ENCODE data around the gene THSD8.

The THSD8 gene

GRCh38 chr19:12801466-12802266, at the start of gene THSD8, which contains the start of gene PRDX2:
Gene THSD8 (plus strand): TSS chr19:12802069. CDS start chr19:12802072, 3 bp downstream.
Gene PRDX2 (minus strand): TSS chr19:12801800. CDS start chr19:12801261, 539 bp downstream.
- DNase-seq = peak in 44 of 51 donors; percentile 23 to 85 (median 70)

- no peak for DNase-seq
These were observed 47.2 kb upstream of the THSD8 start for GRCh38 chr19:12754465-12755196.

- DNase-seq = no peak
These were observed 45.6 kb upstream of the THSD8 start for GRCh38 chr19:12756150-12756883.

- peak in 42 of 51 donors; percentile 4 to 75 (median 38) for DNase-seq
These were observed 44.2 kb upstream of the THSD8 start for GRCh38 chr19:12757544-12758274.

- DNase-seq = no peak
These were observed 42.2 kb upstream of the THSD8 start for GRCh38 chr19:12759686-12760085.

- no peak for DNase-seq
These were observed 38.8 kb upstream of the THSD8 start for GRCh38 chr19:12763100-12763499.

- no peak for DNase-seq
These were observed 37.2 kb upstream of the THSD8 start for GRCh38 chr19:12764698-12765097.

GRCh38 chr19:12766051-12766521, 35.8 kb upstream of the THSD8 start:
- DNase-seq = peak in 37 of 51 donors; percentile 14 to 82 (median 50)

- DNase-seq = no peak
These were observed 34.7 kb upstream of the THSD8 start for GRCh38 chr19:12767150-12767549.

GRCh38 chr19:12767666-12768065, 34.2 kb upstream of the THSD8 start:
- no peak for DNase-seq

- no peak for DNase-seq
These were observed 32.2 kb upstream of the THSD8 start for GRCh38 chr19:12769689-12770088.

GRCh38 chr19:12770922-12771321, 30.9 kb upstream of the THSD8 start:
- no peak for DNase-seq

- DNase-seq = no peak
These were observed 29.5 kb upstream of the THSD8 start for GRCh38 chr19:12772323-12772722.

- DNase-seq = no peak
These were observed 28.3 kb upstream of the THSD8 start for GRCh38 chr19:12773571-12773970.

- peak in 15 of 51 donors; percentile 17 to 63 (median 52) for DNase-seq
These were observed 27.0 kb upstream of the THSD8 start, which contains the start of gene HOOK2 for GRCh38 chr19:12774588-12775555. Gene HOOK2 (minus strand): TSS chr19:12775552. CDS start chr19:12775449, 103 bp downstream.

- DNase-seq = peak in 47 of 51 donors; percentile 16 to 86 (median 65)
These were observed 24.5 kb upstream of the THSD8 start for GRCh38 chr19:12777217-12778016.

- peak in 40 of 51 donors; percentile 10 to 84 (median 52) for DNase-seq
These were observed 23.6 kb upstream of the THSD8 start for GRCh38 chr19:12778017-12778904.

- peak in 1 of 51 donors; percentile 20 for DNase-seq
These were observed 23.0 kb upstream of the THSD8 start for GRCh38 chr19:12778905-12779161.
